K562 (cell line): ENCODE results near the gene RTBDN. TPM values are rescaled to one million over a fixed set of nuclear protein-coding genes. Genes with fewer than 3 reads are reported as not detected.

Experiments used
- ATAC-seq: fragments of 200-7000 bp; cut with Tn5 transposase; 3 replicates; pipeline ENCODE4 v1.9.1; 2020; ENCODE audit warnings: moderate library complexity
- BruUV-seq: library from RNA; stranded (reverse); fragments of 400-500 nt; replicated peaks from 2 replicates; lab custom pipeline; 2021; lab: Mats Ljungman, UMichigan
- CTCF ChIA-PET: fragments of 300-600 bp; formaldehyde crosslinking; extraction: SDS; loops from one replicate; lab custom pipeline; 2021; ENCODE audit warnings: low intra/inter-chr PET ratio; lab: Yijun Ruan, JAX
- POLR2A ChIA-PET: fragments of 300-600, 350-650 bp; sonication (Branson Sonifier 250); formaldehyde crosslinking; extraction: SDS; loops from one replicate; lab custom pipeline; 2021; ENCODE audit warnings: antibody characterized with exemption, inconsistent platforms; lab: Yijun Ruan, JAX
- DNase-seq, 4 experiments: peaks; one replicate each; pipeline versions ENCODE4 v3.0.0 to v3.0.0-alpha.2; 2011 to 2018; ENCODE audit warnings: low spot score in 3 of 4, mixed read lengths in 3 of 4; ENCODE audit errors: extremely low read depth in 1 of 4
- FAIRE-seq: peaks from 2 replicates; lab custom pipeline; 2011; peaks lifted over from hg19 to GRCh38; lab: Jason Lieb, UNC
- H2AFZ ChIP-seq: 2 replicates; pipeline ENCODE4 v1.6.0; 2011; ENCODE audit warnings: low read depth, low read length, control low read depth, inconsistent platforms
- H3K27ac ChIP-seq: fragments of 200-600 bp; 3 replicates; pipeline ENCODE4 v1.8.0; 2011; ENCODE audit warnings: low read depth, mild to moderate bottlenecking, control low read depth, inconsistent platforms, low read length, moderate library complexity, mixed read lengths; ENCODE audit errors: extremely low read depth
- H3K27me3 ChIP-seq, 2 experiments: fragments of 300-600 bp in 1 of 2; 2 replicates in 1 of 2; 3 replicates in 1 of 2; pipeline versions ENCODE4 v1.6.0 to v1.8.0; 2011; ENCODE audit warnings: inconsistent platforms in 2 of 2, low read length in 2 of 2, mild to moderate bottlenecking in 1 of 2, mixed read lengths in 1 of 2, moderate library complexity in 1 of 2; ENCODE audit not compliant: control insufficient read depth in 2 of 2, insufficient read depth in 2 of 2
- H3K36me3 ChIP-seq: fragments of 300-600 bp; 3 replicates; pipeline ENCODE4 v1.8.0; 2011; ENCODE audit warnings: mild to moderate bottlenecking, low read length, inconsistent platforms; ENCODE audit not compliant: control insufficient read depth, insufficient read depth
- H3K4me1 ChIP-seq, 2 experiments: fragments of 200-600 bp in 1 of 2; replicated peaks in 1 of 2; 2 replicates in 1 of 2; 3 replicates in 1 of 2; pipeline versions ENCODE4 v1.5.1 to v1.8.0; 2011; ENCODE audit warnings: inconsistent platforms in 2 of 2, low read length in 2 of 2, mild to moderate bottlenecking in 1 of 2, mixed read lengths in 1 of 2, moderate library complexity in 1 of 2; ENCODE audit not compliant: control insufficient read depth in 2 of 2, insufficient read depth in 2 of 2
- H3K4me2 ChIP-seq: 2 replicates; pipeline ENCODE4 v1.6.1; 2011; ENCODE audit warnings: low read length, control low read depth, inconsistent platforms, mixed read lengths; ENCODE audit not compliant: insufficient read depth
- H3K4me3 ChIP-seq: fragments of 200-600 bp; sonication (generic), shearing (Covaris generic); 2 replicates; pipeline ENCODE4 v1.5.1; 2016; ENCODE audit warnings: control low read depth, inconsistent platforms
- H3K79me2 ChIP-seq: fragments of 200-600 bp; 3 replicates; pipeline ENCODE4 v1.8.0; 2011; ENCODE audit warnings: low read length, inconsistent platforms; ENCODE audit not compliant: control insufficient read depth, insufficient read depth
- H3K9ac ChIP-seq, 2 experiments: 2 replicates each; pipeline versions ENCODE4 v1.6.0 to v1.6.1; 2011; ENCODE audit warnings: low read depth in 2 of 2, low read length in 2 of 2, control low read depth in 1 of 2, inconsistent platforms in 1 of 2, mild to moderate bottlenecking in 1 of 2, mixed read lengths in 1 of 2; ENCODE audit not compliant: insufficient read depth in 1 of 2
- H3K9me1 ChIP-seq: one replicate; pipeline ENCODE4 v1.6.0; 2011; ENCODE audit warnings: inconsistent platforms, mild to moderate bottlenecking, low read length, moderate library complexity; ENCODE audit not compliant: control insufficient read depth, insufficient read depth
- H3K9me3 ChIP-seq: replicated peaks from 2 replicates; pipeline ENCODE4 v1.5.1; 2011; ENCODE audit warnings: low read depth, low read length, inconsistent platforms; ENCODE audit not compliant: control insufficient read depth, insufficient read depth
- H4K20me1 ChIP-seq: replicated peaks from 2 replicates; pipeline ENCODE4 v1.6.1; 2011; ENCODE audit warnings: low read length, inconsistent platforms, mixed read lengths; ENCODE audit not compliant: control insufficient read depth, insufficient read depth
- ATF1 ChIP-seq, 2 experiments: fragments of 450-650 bp in 1 of 2; IDR thresholded peaks; 2 replicates each; pipeline ENCODE4 v1.6.1; 2016; ENCODE audit warnings: missing compliant biosample characterization in 1 of 2, missing genetic modification characterization in 1 of 2
- BCOR ChIP-seq: fragments of 450-650 bp; IDR thresholded peaks from 2 replicates; pipeline ENCODE4 v1.6.1; 2016
- CREM ChIP-seq: IDR thresholded peaks from 2 replicates; pipeline ENCODE4 v1.6.1; 2014; ENCODE audit warnings: antibody characterized with exemption, low read depth
- SLC30A9 ChIP-seq: fragments of 250-450 bp; sonication (Bioruptor Pico); IDR thresholded peaks from 2 replicates; pipeline ENCODE4 v1.8.0; 2022; ENCODE audit warnings: mild to moderate bottlenecking, moderate library complexity
- SMAD4 ChIP-seq: fragments of 250-450 bp; sonication (Bioruptor Pico); conservative IDR thresholded peaks from 2 replicates; pipeline ENCODE4 v1.8.0; 2021; ENCODE audit warnings: inconsistent platforms, mild to moderate bottlenecking, moderate library complexity
- ZNF121 ChIP-seq: sonication (generic); formaldehyde crosslinking; conservative IDR thresholded peaks from 2 replicates; pipeline ENCODE4 v1.8.0; 2022; ENCODE audit warnings: missing genetic modification reagents
- ZNF75A ChIP-seq: fragments of 450-650 bp; formaldehyde crosslinking; IDR thresholded peaks from 2 replicates; pipeline ENCODE4 v1.4.0; 2020; ENCODE audit warnings: mild to moderate bottlenecking
- WGBS: fragments of 100-300 bp; shearing (Covaris generic); methylation state at CpG from one replicate; pipeline ENCODE4 v1.1.6; 2016; ENCODE audit warnings: low coverage, mixed read lengths; ENCODE audit not compliant: insufficient coverage; ENCODE audit errors: missing lambda C conversion rate; 5-methylcytosine and 5-hydroxymethylcytosine counted together
- in situ Hi-C: fragments of 300-500 bp; cut with MboI; formaldehyde crosslinking; loops from 4 replicates; pipeline ENCODE4 v1.15.0; 2018; ENCODE audit warnings: inconsistent platforms, mixed read lengths
- intact Hi-C: fragments of 100-400 bp; cut with micrococcal nuclease; formaldehyde crosslinking; loops from 2 replicates; pipeline ENCODE4 v1.14.2; 2022
- polyA plus RNA-seq, 8 experiments: library from polyadenylated mRNA; depleted of rRNA in 4 of 8; stranded (reverse) in 5 of 8; unstranded in 3 of 8; fragments of >200 nt; fragmentation: Nextera tagmentation in 2 of 8; fragmentation: Illumina TruSeq in 1 of 8; extraction: Ambion mirVana in 2 of 8; extraction: Trizol in 1 of 8; gene quantifications; 2 replicates each; pipeline versions ENCODE4 v1.2.1 to v1.2.3, GENCODE V29; 2011 to 2014; ENCODE audit warnings: inconsistent platforms in 1 of 8, missing spikeins in 1 of 8
- total RNA-seq, 7 experiments: library from RNA; depleted of rRNA in 6 of 7; stranded (reverse); fragments of >200 nt in 6 of 7; fragmentation: Illumina TruSeq in 2 of 7; extraction: Trizol in 2 of 7; gene quantifications; 2 replicates each; pipeline versions ENCODE4 v1.2.1 to v1.2.3, GENCODE V29; 2011 to 2021; ENCODE audit warnings: low replicate concordance in 1 of 7
- TF ChIP-seq, protein P1 (sequence below), 2 experiments: fragments of 450-650 bp; IDR thresholded peaks; 2 replicates each; pipeline ENCODE4 v1.6.1; 2018; ENCODE audit warnings: mild to moderate bottlenecking in 2 of 2, low read depth in 1 of 2; ENCODE audit not compliant: partially characterized antibody in 2 of 2

RTBDN gene
- total and polyA plus RNA-seq, 9 of the 15 experiments (the other 6 are each of a cell fraction or from before 2014, with no cell fraction given), result 0.20 to 2.3 (median 0.72) TPM; not detected in 1

- Histone ChIP-seq H3K9ac (peak overlapping the region in 1 of 2 experiments; percentile 75; a peak in 1 of 4 replicates), H3K9me1 (no peaks in the 10 kb centered on the region), H3K9me3 (no peaks in the 10 kb centered on the region), H3K27me3 (no peaks in the 10 kb centered on the region), H3K27ac (0 out of 3 replicates have a peak overlapping the region, but pooled peaks have one; percentile 15), H3K79me2 (peaks cover 47% of the 10 kb centered on the region), H3K36me3 (peaks cover 33% of the 10 kb centered on the region; the same call in 2 of the 3 replicates), H3K4me3 (no peak overlapping the region), H4K20me1 (peaks cover 8% of the 10 kb centered on the region; the same call in 1 of the 2 replicates), H3K4me1 (peaks cover 29 to 64% of the 10 kb centered on the region in 2 experiments), H3K4me2 (no peak overlapping the region), H2AFZ (no peak overlapping the region)
- WGBS, result 88% methylated on average over 6 of the region's 6 CpGs
- CTCF ChIA-PET, result interaction anchor here (0.7 to 2.6 kb wide), 5 partner anchors 21 to 80 kb away, joined by 5 to 30 read pairs (median 5); partner anchors contain the start of genes HOOK2 and TRIR
- intact Hi-C loops, result loop anchor here (10.0 kb wide), 1 partner anchor 232 kb away; no protein-coding TSS in a partner anchor
- TF ChIP-seq, protein P1, sequence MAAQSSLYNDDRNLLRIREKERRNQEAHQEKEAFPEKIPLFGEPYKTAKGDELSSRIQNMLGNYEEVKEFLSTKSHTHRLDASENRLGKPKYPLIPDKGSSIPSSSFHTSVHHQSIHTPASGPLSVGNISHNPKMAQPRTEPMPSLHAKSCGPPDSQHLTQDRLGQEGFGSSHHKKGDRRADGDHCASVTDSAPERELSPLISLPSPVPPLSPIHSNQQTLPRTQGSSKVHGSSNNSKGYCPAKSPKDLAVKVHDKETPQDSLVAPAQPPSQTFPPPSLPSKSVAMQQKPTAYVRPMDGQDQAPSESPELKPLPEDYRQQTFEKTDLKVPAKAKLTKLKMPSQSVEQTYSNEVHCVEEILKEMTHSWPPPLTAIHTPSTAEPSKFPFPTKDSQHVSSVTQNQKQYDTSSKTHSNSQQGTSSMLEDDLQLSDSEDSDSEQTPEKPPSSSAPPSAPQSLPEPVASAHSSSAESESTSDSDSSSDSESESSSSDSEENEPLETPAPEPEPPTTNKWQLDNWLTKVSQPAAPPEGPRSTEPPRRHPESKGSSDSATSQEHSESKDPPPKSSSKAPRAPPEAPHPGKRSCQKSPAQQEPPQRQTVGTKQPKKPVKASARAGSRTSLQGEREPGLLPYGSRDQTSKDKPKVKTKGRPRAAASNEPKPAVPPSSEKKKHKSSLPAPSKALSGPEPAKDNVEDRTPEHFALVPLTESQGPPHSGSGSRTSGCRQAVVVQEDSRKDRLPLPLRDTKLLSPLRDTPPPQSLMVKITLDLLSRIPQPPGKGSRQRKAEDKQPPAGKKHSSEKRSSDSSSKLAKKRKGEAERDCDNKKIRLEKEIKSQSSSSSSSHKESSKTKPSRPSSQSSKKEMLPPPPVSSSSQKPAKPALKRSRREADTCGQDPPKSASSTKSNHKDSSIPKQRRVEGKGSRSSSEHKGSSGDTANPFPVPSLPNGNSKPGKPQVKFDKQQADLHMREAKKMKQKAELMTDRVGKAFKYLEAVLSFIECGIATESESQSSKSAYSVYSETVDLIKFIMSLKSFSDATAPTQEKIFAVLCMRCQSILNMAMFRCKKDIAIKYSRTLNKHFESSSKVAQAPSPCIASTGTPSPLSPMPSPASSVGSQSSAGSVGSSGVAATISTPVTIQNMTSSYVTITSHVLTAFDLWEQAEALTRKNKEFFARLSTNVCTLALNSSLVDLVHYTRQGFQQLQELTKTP (IDR thresholded peaks at IDR 0.05; ENCODE audit: low read depth in 1 of 2, partially characterized antibody in 2 of 2), result no peak
- TF ChIP-seq ZNF75A (CRISPR knock-in tag), result no peak
- TF ChIP-seq CREM, result no peak
- TF ChIP-seq SLC30A9 (CRISPR knock-in tag), result no peak
- TF ChIP-seq ZNF121 (CRISPR knock-in tag), result peak; percentile 74
- TF ChIP-seq BCOR, result peak; percentile 52; the same call in 1 of the 2 replicates
- TF ChIP-seq SMAD4 (CRISPR knock-in tag), result no peak
- TF ChIP-seq ATF1 (CRISPR knock-in tag; IDR thresholded peaks at IDR 0.05), result no peak
- TF ChIP-seq ATF1 (tag; IDR thresholded peaks at IDR 0.05), result no peak
- in situ Hi-C loops, result loop anchor here (5.0 kb wide), 1 partner anchor 85 kb away; no protein-coding TSS in a partner anchor
- no TSS peak for BruUV-seq
- POLR2A ChIA-PET, result interaction anchor here (0.7 to 1.8 kb wide), 3 partner anchors 19 to 76 kb away, joined by 3 to 14 read pairs (median 3); no protein-coding TSS in a partner anchor
- ATAC-seq (no peak), FAIRE-seq (no peak), DNase-seq (no peak)
Measured at GRCh38 chr19:12797141-12797587, 37.2 kb downstream of the RTBDN start.
